ENCODE data around the gene CD72. TPM values are rescaled to one million over a fixed set of nuclear protein-coding genes. Genes with fewer than 3 reads are reported as not detected.
"Not testable (repeated sequence)": the region's sequence is repeated elsewhere in the genome, so short reads cannot be mapped to it uniquely, and the experiment has no call there.

CD72 gene
- total RNA-seq, 6 experiments from 2014 or later: 0.37 to 0.87 (median 0.49) TPM

GRCh38 chr9:35646533-35647265 lies 28.5 kb upstream of the CD72 start:
- peak; percentile 94 for TF ChIP-seq CTCF (IDR thresholded peaks at IDR 0.05)
- no peaks in the 10 kb centered on the region for H3K9me3 Mint-ChIP-seq

GRCh38 chr9:35646153-35646532 lies 27.9 kb upstream of the CD72 start:
- TF ChIP-seq CTCF (IDR thresholded peaks at IDR 0.05): no peak
- Mint-ChIP-seq H3K9me3 (no peaks in the 10 kb centered on the region), H3K4me1 (ENCODE audit: low read depth) (peaks cover 19% of the 10 kb centered on the region), H3K27ac (peak overlapping the region; percentile 89), H3K4me3 (peak overlapping the region; percentile 90), H3K27me3 (ENCODE audit: insufficient read depth) (peaks cover 5% of the 10 kb centered on the region), H3K36me3 (ENCODE audit: low read depth) (0 out of 2 replicates have a peak, but pooled peaks cover under 1% of the 10 kb centered on the region)
- no peak for DNase-seq

More at GRCh38 chr9:35646533-35647265, 28.5 kb upstream of the CD72 start:
- H3K4me3 Mint-ChIP-seq: peak overlapping the region; percentile 90
- H3K27ac Mint-ChIP-seq: peak overlapping the region; percentile 89
- H3K4me1 Mint-ChIP-seq (ENCODE audit: low read depth): peaks cover 24% of the 10 kb centered on the region
- peaks cover 5% of the 10 kb centered on the region for H3K27me3 Mint-ChIP-seq (ENCODE audit: insufficient read depth)
- peak; percentile 75 for DNase-seq
- H3K36me3 Mint-ChIP-seq (ENCODE audit: low read depth): no peaks in the 10 kb centered on the region

- H3K27me3 Mint-ChIP-seq (ENCODE audit: insufficient read depth); H3K36me3 Mint-ChIP-seq (ENCODE audit: low read depth): not testable (repeated sequence)
Measured at GRCh38 chr9:35645736-35646135, 27.5 kb upstream of the CD72 start.

GRCh38 chr9:35643046-35643445 lies 24.8 kb upstream of the CD72 start:
- peaks cover 4% of the 10 kb centered on the region for H3K27me3 Mint-ChIP-seq (ENCODE audit: insufficient read depth)
- peaks cover 12% of the 10 kb centered on the region for H3K36me3 Mint-ChIP-seq (ENCODE audit: low read depth)
- H3K4me1 Mint-ChIP-seq (ENCODE audit: low read depth): peaks cover 30% of the 10 kb centered on the region
- DNase-seq: no peak
- no peak for TF ChIP-seq CTCF (IDR thresholded peaks at IDR 0.05)
- H3K27ac Mint-ChIP-seq: no peak overlapping the region
- no peaks in the 10 kb centered on the region for H3K9me3 Mint-ChIP-seq
- H3K4me3 Mint-ChIP-seq: no peak overlapping the region

More at GRCh38 chr9:35645736-35646135, 27.5 kb upstream of the CD72 start:
- H3K27ac Mint-ChIP-seq, H3K9me3 Mint-ChIP-seq, DNase-seq: not testable (repeated sequence)
- Mint-ChIP-seq H3K4me3 (peak overlapping the region; percentile 90), H3K4me1 (ENCODE audit: low read depth) (peaks cover 18% of the 10 kb centered on the region)

GRCh38 chr9:35641478-35641877 lies 23.3 kb upstream of the CD72 start:
- H3K9me3 Mint-ChIP-seq; DNase-seq; H3K27ac Mint-ChIP-seq; H3K4me3 Mint-ChIP-seq; H3K27me3 Mint-ChIP-seq (ENCODE audit: insufficient read depth): not testable (repeated sequence)
- H3K4me1 Mint-ChIP-seq (ENCODE audit: low read depth): peaks cover 45% of the 10 kb centered on the region
- H3K36me3 Mint-ChIP-seq (ENCODE audit: low read depth): peaks cover 18% of the 10 kb centered on the region

- DNase-seq, H3K9me3 Mint-ChIP-seq: not testable (repeated sequence)
Measured at GRCh38 chr9:35640431-35640830, 22.2 kb upstream of the CD72 start.

GRCh38 chr9:35639631-35640030 lies 21.4 kb upstream of the CD72 start:
- Mint-ChIP-seq H3K9me3 (peaks cover 4% of the 10 kb centered on the region; the same call in 1 of the 2 replicates), H3K36me3 (ENCODE audit: low read depth) (peaks cover 18% of the 10 kb centered on the region), H3K4me1 (ENCODE audit: low read depth) (peaks cover 39% of the 10 kb centered on the region), H3K27me3 (ENCODE audit: insufficient read depth) (peaks cover 1% of the 10 kb centered on the region), H3K27ac (no peak overlapping the region), H3K4me3 (no peak overlapping the region)
- no peak for TF ChIP-seq CTCF (IDR thresholded peaks at IDR 0.05)
- DNase-seq: no peak

More at GRCh38 chr9:35640431-35640830, 22.2 kb upstream of the CD72 start:
- H3K27me3 Mint-ChIP-seq (ENCODE audit: insufficient read depth); H3K4me3 Mint-ChIP-seq; H3K27ac Mint-ChIP-seq: not testable (repeated sequence)
- H3K36me3 Mint-ChIP-seq (ENCODE audit: low read depth): peaks cover 18% of the 10 kb centered on the region
- peaks cover 43% of the 10 kb centered on the region for H3K4me1 Mint-ChIP-seq (ENCODE audit: low read depth)

GRCh38 chr9:35639225-35639624 lies 21.0 kb upstream of the CD72 start:
- H3K9me3 Mint-ChIP-seq, H3K4me3 Mint-ChIP-seq: not testable (repeated sequence)

GRCh38 chr9:35638751-35639150 lies 20.5 kb upstream of the CD72 start:
- not testable (repeated sequence) for H3K4me3 Mint-ChIP-seq; DNase-seq; H3K9me3 Mint-ChIP-seq; H3K27ac Mint-ChIP-seq; H3K27me3 Mint-ChIP-seq (ENCODE audit: insufficient read depth)
- H3K4me1 Mint-ChIP-seq (ENCODE audit: low read depth): peaks cover 33% of the 10 kb centered on the region
- peaks cover 18% of the 10 kb centered on the region for H3K36me3 Mint-ChIP-seq (ENCODE audit: low read depth)

More at GRCh38 chr9:35639225-35639624, 21.0 kb upstream of the CD72 start:
- Mint-ChIP-seq H3K4me1 (ENCODE audit: low read depth) (peaks cover 35% of the 10 kb centered on the region), H3K36me3 (ENCODE audit: low read depth) (peaks cover 18% of the 10 kb centered on the region)
- H3K27me3 Mint-ChIP-seq (ENCODE audit: insufficient read depth); DNase-seq; H3K27ac Mint-ChIP-seq: not testable (repeated sequence)

- H3K36me3 Mint-ChIP-seq (ENCODE audit: low read depth): peaks cover 18% of the 10 kb centered on the region
- H3K27ac Mint-ChIP-seq: peak overlapping the region; percentile 81
- not testable (repeated sequence) for H3K9me3 Mint-ChIP-seq; H3K27me3 Mint-ChIP-seq (ENCODE audit: insufficient read depth)
- peak; percentile 64 for DNase-seq
- peaks cover 33% of the 10 kb centered on the region for H3K4me1 Mint-ChIP-seq (ENCODE audit: low read depth)
- peak overlapping the region; percentile 47 for H3K4me3 Mint-ChIP-seq
Measured at GRCh38 chr9:35637427-35637955, 19.3 kb upstream of the CD72 start.
